GM10266 (cell line): Measurements from ENCODE around the gene KLHL10.

ENCODE experiments used
- DNase-seq: peaks from one replicate; pipeline ENCODE4 v3.0.0; 2012; ENCODE audit errors: extremely low spot score
- CTCF ChIP-seq: IDR thresholded peaks from 2 replicates; pipeline ENCODE4 v1.5.1; 2012; ENCODE audit warnings: mild to moderate bottlenecking, low read depth; ENCODE audit not compliant: control insufficient read depth, insufficient read depth; ENCODE audit errors: missing control alignments

The KLHL10 gene

GRCh38 chr17:41880130-41880529 is 42.5 kb downstream of the KLHL10 start:
- DNase-seq, result no peak
- TF ChIP-seq CTCF, result no peak

GRCh38 chr17:41882756-41883155 is 45.1 kb downstream of the KLHL10 start:
- DNase-seq, result no peak
- no peak for TF ChIP-seq CTCF

- no peak for DNase-seq
- peak; percentile 45 for TF ChIP-seq CTCF
These were observed 48.1 kb downstream of the KLHL10 start for GRCh38 chr17:41885733-41886132.

- TF ChIP-seq CTCF, result no peak
These were observed 50.8 kb downstream of the KLHL10 start for GRCh38 chr17:41888332-41888965.

GRCh38 chr17:41891135-41892020 is 53.8 kb downstream of the KLHL10 start:
- TF ChIP-seq CTCF, result no peak
- no peak for DNase-seq

More at GRCh38 chr17:41888332-41888965, 50.8 kb downstream of the KLHL10 start:
- no peak for DNase-seq

GRCh38 chr17:41892021-41892376 is 54.4 kb downstream of the KLHL10 start:
- no peak for TF ChIP-seq CTCF
- DNase-seq, result no peak

GRCh38 chr17:41893384-41893783 is 55.8 kb downstream of the KLHL10 start:
- TF ChIP-seq CTCF, result no peak
- no peak for DNase-seq
